Activated naive CD4-positive, alpha-beta T cell treated with anti-CD3 and anti-CD28 coated beads, Interleukin-2, amount 50 U/mL, for 24 hours (primary cell): ENCODE data around the gene ZNF423.

Experiments
- H3K27ac Mint-ChIP-seq: one replicate; pipeline ENCODE4 v1.8.0; 2021; ENCODE audit warnings: mild to moderate bottlenecking, mixed read lengths
- H3K27me3 Mint-ChIP-seq: one replicate; pipeline ENCODE4 v1.8.0; 2021; ENCODE audit warnings: mixed read lengths
- H3K36me3 Mint-ChIP-seq: one replicate; pipeline ENCODE4 v1.8.0; 2021; ENCODE audit warnings: mixed read lengths
- H3K4me1 Mint-ChIP-seq: one replicate; pipeline ENCODE4 v1.8.0; 2021; ENCODE audit warnings: mixed read lengths
- H3K4me3 Mint-ChIP-seq: one replicate; pipeline ENCODE4 v1.8.0; 2021; ENCODE audit warnings: mild to moderate bottlenecking, mixed read lengths
- H3K9me3 Mint-ChIP-seq: one replicate; pipeline ENCODE4 v1.8.0; 2021; ENCODE audit warnings: mixed read lengths

The ZNF423 gene

GRCh38 chr16:49491106-49491670, 364.7 kb downstream of the ZNF423 start:
- no peaks in the 10 kb centered on the region for H3K9me3 Mint-ChIP-seq
- peaks cover 12% of the 10 kb centered on the region for H3K4me1 Mint-ChIP-seq
- no peaks in the 10 kb centered on the region for H3K27me3 Mint-ChIP-seq
- no peak overlapping the region for H3K4me3 Mint-ChIP-seq
- no peak overlapping the region for H3K27ac Mint-ChIP-seq
- no peaks in the 10 kb centered on the region for H3K36me3 Mint-ChIP-seq

GRCh38 chr16:49490321-49490705, 365.6 kb downstream of the ZNF423 start:
- no peak overlapping the region for H3K27ac Mint-ChIP-seq
- H3K27me3 Mint-ChIP-seq: no peaks in the 10 kb centered on the region

GRCh38 chr16:49489686-49490320, 366.1 kb downstream of the ZNF423 start:
- Mint-ChIP-seq H3K4me1 (peaks cover 12% of the 10 kb centered on the region), H3K27me3 (no peaks in the 10 kb centered on the region), H3K36me3 (no peaks in the 10 kb centered on the region), H3K27ac (no peak overlapping the region), H3K4me3 (no peak overlapping the region), H3K9me3 (no peaks in the 10 kb centered on the region)

More at GRCh38 chr16:49490321-49490705, 365.6 kb downstream of the ZNF423 start:
- Mint-ChIP-seq H3K36me3 (no peaks in the 10 kb centered on the region), H3K9me3 (no peaks in the 10 kb centered on the region), H3K4me1 (peaks cover 12% of the 10 kb centered on the region), H3K4me3 (no peak overlapping the region)

DNA sequence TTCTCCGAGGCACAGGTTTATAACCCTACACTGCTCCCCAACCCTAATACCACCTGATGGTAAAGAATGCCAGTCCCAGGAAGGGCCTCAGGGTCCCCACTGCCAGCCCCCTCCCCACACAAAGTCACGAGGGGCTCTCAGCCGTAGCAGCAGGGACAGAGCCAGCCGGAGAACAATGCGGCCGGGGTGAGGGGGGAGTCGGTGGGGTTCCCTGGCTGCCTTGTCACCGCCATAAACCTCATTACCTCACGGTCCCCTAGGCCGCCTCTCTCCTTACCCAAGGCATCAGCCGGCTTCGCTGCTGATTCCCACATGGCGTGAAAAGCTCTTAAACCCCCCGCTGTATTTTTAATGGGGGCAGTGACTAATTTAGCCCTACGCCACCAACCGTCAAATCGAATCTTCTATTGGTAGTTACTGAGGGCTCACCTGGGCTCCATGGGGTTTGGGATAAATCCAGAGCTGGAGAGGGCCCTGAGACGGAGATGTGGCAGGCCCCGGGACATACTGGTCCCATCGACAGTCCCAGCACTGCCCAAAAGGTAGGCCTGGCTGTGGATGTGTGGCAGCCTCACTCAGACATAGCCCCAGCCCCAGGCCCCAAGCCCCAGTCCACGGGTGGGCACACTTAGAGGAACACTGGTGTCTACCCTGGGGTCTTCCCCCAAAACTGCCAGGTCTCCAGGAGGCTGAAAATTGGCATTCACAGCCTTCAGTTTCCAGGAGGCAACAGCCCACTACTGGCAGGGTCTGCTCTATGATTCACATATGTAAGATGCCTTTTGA, 367.0 kb downstream of the ZNF423 start:
- H3K4me1 Mint-ChIP-seq: peaks cover 12% of the 10 kb centered on the region
- no peaks in the 10 kb centered on the region for H3K9me3 Mint-ChIP-seq
- no peak overlapping the region for H3K27ac Mint-ChIP-seq
- H3K36me3 Mint-ChIP-seq: no peaks in the 10 kb centered on the region
- H3K4me3 Mint-ChIP-seq: no peak overlapping the region
- H3K27me3 Mint-ChIP-seq: no peaks in the 10 kb centered on the region

DNA sequence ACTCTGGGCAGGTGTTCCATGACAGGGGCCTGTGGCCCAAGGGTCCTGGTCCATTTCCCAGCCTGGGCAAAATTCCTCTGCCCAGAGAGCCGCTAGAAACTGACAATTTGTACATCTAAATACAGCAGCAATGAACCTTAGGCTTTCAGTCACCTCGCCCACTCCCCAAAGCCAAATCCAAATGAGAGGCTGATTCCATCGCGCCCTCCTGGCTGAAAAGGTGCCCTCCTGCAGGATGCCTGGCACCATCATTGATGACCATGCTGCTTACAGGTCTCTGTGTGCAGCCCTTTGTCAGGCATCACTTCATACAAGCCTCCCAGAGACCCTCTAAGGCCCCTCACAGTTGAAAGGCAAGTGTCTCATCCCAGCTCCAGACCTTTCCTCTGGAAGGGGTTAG, 367.6 kb downstream of the ZNF423 start:
- Mint-ChIP-seq H3K4me3 (no peak overlapping the region), H3K9me3 (no peaks in the 10 kb centered on the region), H3K4me1 (peaks cover 10% of the 10 kb centered on the region), H3K27me3 (no peaks in the 10 kb centered on the region), H3K36me3 (no peaks in the 10 kb centered on the region), H3K27ac (no peak overlapping the region)

DNA sequence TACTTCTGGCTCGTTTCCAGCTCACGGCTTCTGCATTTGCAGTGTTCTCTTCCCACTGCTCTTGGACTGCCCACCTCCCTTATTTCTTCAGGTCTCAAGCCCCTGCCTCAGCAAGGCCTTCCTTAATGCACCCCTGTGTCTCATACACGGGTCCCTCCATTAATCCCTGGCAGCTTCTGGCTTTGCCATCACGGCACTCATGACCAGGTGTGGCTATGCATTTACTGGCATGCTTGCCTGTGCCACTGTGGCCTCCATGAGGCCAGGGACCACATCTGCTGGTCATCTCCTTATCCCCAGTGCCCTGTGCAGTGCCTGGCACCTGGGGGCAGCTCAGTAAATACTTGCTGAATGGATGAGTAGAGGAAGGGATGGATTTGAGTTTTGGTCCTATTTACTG, 368.2 kb downstream of the ZNF423 start:
- H3K9me3 Mint-ChIP-seq: no peaks in the 10 kb centered on the region
- peaks cover 10% of the 10 kb centered on the region for H3K4me1 Mint-ChIP-seq
- no peaks in the 10 kb centered on the region for H3K36me3 Mint-ChIP-seq
- H3K27ac Mint-ChIP-seq: no peak overlapping the region
- no peak overlapping the region for H3K4me3 Mint-ChIP-seq
- no peaks in the 10 kb centered on the region for H3K27me3 Mint-ChIP-seq

GRCh38 chr16:49486400-49486799, 369.5 kb downstream of the ZNF423 start:
- Mint-ChIP-seq H3K27ac (no peak overlapping the region), H3K27me3 (no peaks in the 10 kb centered on the region), H3K4me1 (peaks cover 17% of the 10 kb centered on the region), H3K9me3 (no peaks in the 10 kb centered on the region), H3K4me3 (no peak overlapping the region), H3K36me3 (no peaks in the 10 kb centered on the region)

DNA sequence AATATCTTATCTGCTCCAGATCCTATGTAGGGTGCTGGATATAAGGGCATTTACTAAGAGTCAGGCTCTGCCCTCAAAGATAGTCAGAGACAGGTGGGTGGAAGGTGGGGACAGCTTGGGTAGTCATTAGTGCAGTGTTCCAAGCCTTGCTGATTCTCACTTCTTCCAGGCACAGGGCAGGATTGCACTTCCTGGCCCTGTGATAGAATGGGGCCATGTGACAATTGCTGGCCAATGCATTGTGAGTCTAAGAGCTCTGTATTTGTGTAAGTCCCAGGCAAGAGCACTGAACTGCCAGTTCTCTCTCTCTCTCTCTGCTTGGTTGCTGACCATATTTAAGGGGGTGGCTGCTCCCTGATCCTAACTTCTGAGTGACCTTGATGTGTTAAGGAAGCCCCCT, 370.2 kb downstream of the ZNF423 start:
- Mint-ChIP-seq H3K9me3 (no peaks in the 10 kb centered on the region), H3K4me3 (no peak overlapping the region), H3K27me3 (no peaks in the 10 kb centered on the region), H3K27ac (no peak overlapping the region), H3K4me1 (peaks cover 17% of the 10 kb centered on the region), H3K36me3 (no peaks in the 10 kb centered on the region)

DNA sequence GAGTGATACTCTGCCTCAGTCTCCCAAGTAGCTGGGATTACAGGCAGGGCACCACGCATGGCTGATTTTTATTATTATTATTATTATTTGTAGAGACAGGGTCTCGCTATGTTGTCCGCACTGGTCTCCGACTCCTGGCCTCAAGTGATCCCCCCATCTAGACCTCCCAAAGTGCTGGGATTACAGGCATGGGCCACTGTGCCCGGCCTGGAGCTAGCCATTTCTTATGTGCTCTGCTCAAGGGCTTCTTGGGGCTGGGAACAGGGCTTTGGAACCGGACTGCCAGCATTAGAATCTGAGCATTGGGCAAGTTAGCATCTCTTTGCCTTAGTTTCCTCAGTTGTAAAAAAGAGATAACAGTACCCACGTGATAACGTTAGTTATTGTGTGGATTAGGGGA, 371.0 kb downstream of the ZNF423 start:
- no peak overlapping the region for H3K4me3 Mint-ChIP-seq
- no peak overlapping the region for H3K27ac Mint-ChIP-seq
- no peaks in the 10 kb centered on the region for H3K36me3 Mint-ChIP-seq
- H3K9me3 Mint-ChIP-seq: no peaks in the 10 kb centered on the region
- no peaks in the 10 kb centered on the region for H3K27me3 Mint-ChIP-seq
- H3K4me1 Mint-ChIP-seq: peaks cover 14% of the 10 kb centered on the region

DNA sequence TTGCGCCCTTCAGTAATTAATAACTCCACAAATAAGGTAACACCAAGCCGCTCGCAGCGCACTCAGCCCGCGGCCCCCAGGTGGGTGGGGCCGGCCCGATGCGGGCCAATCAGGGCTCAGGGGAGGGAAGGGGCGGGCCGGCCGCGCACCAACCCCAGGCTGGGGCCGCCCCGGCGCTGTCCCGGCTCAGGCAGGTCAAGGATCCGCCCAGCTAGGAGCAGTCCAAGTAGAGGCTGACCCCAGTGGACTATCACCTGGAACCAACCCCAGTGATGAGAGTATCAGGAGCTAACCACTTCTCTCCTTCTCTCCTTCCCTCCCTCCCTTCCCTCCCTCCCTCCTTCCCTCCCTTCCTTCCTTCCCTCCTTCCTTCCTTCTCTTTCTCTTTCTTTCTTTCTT, 371.5 kb downstream of the ZNF423 start:
- H3K27me3 Mint-ChIP-seq: no peaks in the 10 kb centered on the region
- H3K4me1 Mint-ChIP-seq: peaks cover 11% of the 10 kb centered on the region
- no peaks in the 10 kb centered on the region for H3K9me3 Mint-ChIP-seq
- H3K27ac Mint-ChIP-seq: no peak overlapping the region
- no peak overlapping the region for H3K4me3 Mint-ChIP-seq
- H3K36me3 Mint-ChIP-seq: no peaks in the 10 kb centered on the region

DNA sequence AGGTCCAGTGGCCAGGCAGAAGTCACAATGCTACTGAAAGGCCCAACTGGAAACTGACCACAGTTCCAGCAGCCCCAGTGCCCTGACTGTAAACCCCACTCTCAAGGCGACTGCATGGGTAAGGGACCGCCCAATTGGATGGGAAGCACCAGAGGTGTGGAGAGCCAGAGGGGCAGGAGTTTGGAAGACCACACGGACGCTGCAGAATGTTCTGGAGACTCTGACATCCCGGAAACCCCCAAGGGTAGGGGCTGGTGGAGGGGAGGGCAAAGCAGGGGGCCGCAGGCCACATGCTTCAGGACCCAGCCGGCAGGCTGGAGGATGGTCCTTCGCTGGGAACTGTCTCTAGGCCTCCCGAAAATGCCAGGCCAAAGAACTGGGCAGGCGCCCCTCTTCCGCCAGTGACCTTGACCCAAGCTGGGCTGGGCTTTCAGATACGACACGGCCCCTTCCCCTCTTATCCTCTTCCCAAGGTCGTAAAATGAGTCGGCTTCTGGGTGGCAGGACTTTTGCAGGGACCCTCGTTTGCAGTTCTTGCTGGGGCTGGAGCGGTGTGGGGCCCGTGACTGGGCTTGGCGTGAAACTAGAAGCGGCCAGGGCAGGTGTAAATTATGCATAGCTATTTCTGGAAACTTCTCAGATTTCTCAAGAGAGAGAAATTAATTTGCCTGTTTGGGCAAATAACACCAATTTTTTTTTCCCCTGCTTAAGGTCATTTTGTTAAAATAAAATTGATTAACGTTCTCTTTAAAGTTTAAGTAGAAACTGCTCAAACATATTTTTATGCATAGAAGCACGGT, 372.1 kb downstream of the ZNF423 start:
- no peaks in the 10 kb centered on the region for H3K27me3 Mint-ChIP-seq
- H3K36me3 Mint-ChIP-seq: no peaks in the 10 kb centered on the region
- no peak overlapping the region for H3K4me3 Mint-ChIP-seq
- H3K27ac Mint-ChIP-seq: no peak overlapping the region
- H3K9me3 Mint-ChIP-seq: no peaks in the 10 kb centered on the region
- peaks cover 10% of the 10 kb centered on the region for H3K4me1 Mint-ChIP-seq

DNA sequence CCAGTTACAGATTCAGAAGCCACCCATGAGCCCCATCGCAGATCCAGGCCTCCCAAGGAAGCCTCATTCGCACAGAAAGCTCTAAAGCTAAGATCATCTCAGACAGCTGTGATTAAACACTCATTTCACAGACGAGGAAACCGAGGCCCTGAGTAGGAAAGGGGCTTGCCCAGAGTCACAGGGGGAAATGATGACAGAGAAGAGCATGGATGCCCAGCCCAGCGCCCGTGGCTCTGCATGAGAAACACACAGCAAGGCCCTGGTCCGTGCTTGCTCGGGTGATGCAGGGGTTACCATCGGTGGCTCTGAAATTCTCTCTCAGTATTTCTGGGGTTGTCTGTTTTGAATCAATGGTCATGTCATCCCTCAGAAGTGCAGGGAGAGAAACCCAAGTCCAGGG, 372.7 kb downstream of the ZNF423 start:
- H3K9me3 Mint-ChIP-seq: no peaks in the 10 kb centered on the region
- H3K27me3 Mint-ChIP-seq: no peaks in the 10 kb centered on the region
- H3K4me3 Mint-ChIP-seq: no peak overlapping the region
- H3K27ac Mint-ChIP-seq: no peak overlapping the region
- H3K36me3 Mint-ChIP-seq: no peaks in the 10 kb centered on the region
- peaks cover 10% of the 10 kb centered on the region for H3K4me1 Mint-ChIP-seq

DNA sequence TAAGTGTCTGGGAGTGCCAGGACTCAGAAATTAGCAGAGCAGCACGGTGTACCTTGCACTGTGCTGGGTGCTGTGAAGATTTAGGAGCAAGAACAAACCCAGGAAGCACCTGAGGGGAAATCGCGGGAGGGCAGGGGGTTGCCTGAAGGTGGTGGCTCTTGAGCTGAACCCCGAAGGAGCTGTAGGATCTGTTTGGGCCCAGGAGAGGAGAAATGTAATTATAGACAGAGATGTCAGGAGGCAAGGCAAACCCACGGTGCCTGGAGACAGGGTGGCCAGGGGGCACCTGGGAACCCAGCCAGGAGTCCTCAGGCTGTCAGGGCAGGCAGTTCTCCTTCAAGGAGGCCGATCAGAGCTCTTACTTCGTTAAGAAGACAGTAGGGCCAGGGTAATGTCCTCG, 373.2 kb downstream of the ZNF423 start:
- Mint-ChIP-seq H3K36me3 (no peaks in the 10 kb centered on the region), H3K4me1 (peaks cover 10% of the 10 kb centered on the region), H3K9me3 (no peaks in the 10 kb centered on the region), H3K27ac (no peak overlapping the region), H3K4me3 (no peak overlapping the region), H3K27me3 (no peaks in the 10 kb centered on the region)

GRCh38 chr16:49478616-49479015, 377.3 kb downstream of the ZNF423 start:
- Mint-ChIP-seq H3K4me3 (no peak overlapping the region), H3K27ac (no peak overlapping the region), H3K27me3 (no peaks in the 10 kb centered on the region), H3K36me3 (no peaks in the 10 kb centered on the region), H3K4me1 (peaks cover 10% of the 10 kb centered on the region), H3K9me3 (no peaks in the 10 kb centered on the region)

DNA sequence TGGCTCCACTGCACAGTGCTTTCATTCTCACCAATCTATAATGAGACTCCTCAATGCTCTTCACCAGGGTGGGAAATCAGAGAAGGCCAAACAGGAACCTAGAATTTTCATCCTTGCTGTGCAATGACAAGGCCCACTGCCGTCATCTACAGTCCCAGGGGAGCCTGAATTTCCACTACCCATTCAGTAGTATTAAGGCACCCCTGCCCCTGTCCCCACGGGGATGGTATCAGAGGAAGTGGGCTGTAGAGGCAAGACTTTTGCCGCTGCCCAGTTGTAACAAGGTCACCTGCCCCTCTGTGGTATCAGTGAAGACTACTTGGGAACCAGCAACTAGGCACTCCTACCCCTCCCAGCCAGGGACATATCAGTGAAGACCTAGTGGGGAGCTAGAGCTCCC, 377.8 kb downstream of the ZNF423 start:
- no peaks in the 10 kb centered on the region for H3K9me3 Mint-ChIP-seq
- no peaks in the 10 kb centered on the region for H3K27me3 Mint-ChIP-seq
- no peak overlapping the region for H3K27ac Mint-ChIP-seq
- no peaks in the 10 kb centered on the region for H3K36me3 Mint-ChIP-seq
- no peak overlapping the region for H3K4me3 Mint-ChIP-seq
- H3K4me1 Mint-ChIP-seq: peaks cover 9% of the 10 kb centered on the region
